GM19468 (cell line): ENCODE measurements around the gene SCAMP4.

Experiments used
- ATAC-seq: cut with Tn5 transposase; IDR thresholded peaks from one replicate; pipeline ENCODE4 v1.9.1; 2021; ENCODE audit warnings: mild to moderate bottlenecking, moderate library complexity, moderate number of reproducible peaks; ENCODE audit not compliant: unreplicated experiment; ENCODE audit errors: extremely low read depth

SCAMP4 gene

DNA sequence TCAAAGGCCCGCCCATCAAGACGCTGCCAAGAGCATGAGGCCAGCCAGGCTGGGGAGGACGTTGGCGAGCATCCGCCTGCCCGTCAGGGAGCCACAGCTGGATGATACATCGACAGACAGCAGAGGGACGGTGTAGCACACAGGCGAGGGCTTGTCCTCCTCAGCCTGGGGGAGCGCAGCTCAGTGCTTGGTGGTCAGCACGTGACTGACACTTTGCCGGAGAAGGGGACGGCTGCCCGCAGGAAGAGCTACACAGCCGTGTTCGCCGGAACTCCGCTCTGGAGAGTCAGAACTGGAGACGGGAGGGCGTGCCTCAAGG lies 69.9 kb downstream of the SCAMP4 start:
- no peak for ATAC-seq
